Activated CD8-positive, alpha-beta T cell treated with anti-CD3 and anti-CD28 coated beads, Interleukin-2, amount 10 ng/mL, durations not matched to agents 7 days and 5 days (primary cell): Measurements from ENCODE around the gene FRMPD2. TPM values are rescaled to one million over a fixed set of nuclear protein-coding genes. Genes with fewer than 3 reads are reported as not detected.
"Not testable (repeated sequence)": the region's sequence is repeated elsewhere in the genome, so short reads cannot be mapped to it uniquely, and the experiment has no call there.

Experiments
- ATAC-seq: fragments of 150-1000 bp; cut with Tn5 transposase; one replicate; pipeline ENCODE4 v1.10.0; 2021; ENCODE audit warnings: moderate library complexity
- CTCF ChIA-PET: fragments of 350-600 bp; sonication (Branson Sonifier 250); formaldehyde crosslinking; loops from one replicate; lab custom pipeline; 2021; ENCODE audit warnings: antibody characterized with exemption; lab: Charles Lee
- POLR2A ChIA-PET: fragments of 350-600 bp; sonication (Branson Sonifier 250); formaldehyde crosslinking; loops from one replicate; lab custom pipeline; 2021; ENCODE audit warnings: antibody characterized with exemption; lab: Charles Lee
- DNase-seq: peaks from one replicate; pipeline ENCODE4 v3.0.0-alpha.2; 2020
- H3K27ac Mint-ChIP-seq: one replicate; pipeline ENCODE4 v1.8.0; 2021; ENCODE audit warnings: mild to moderate bottlenecking, mixed read lengths
- H3K27me3 Mint-ChIP-seq: one replicate; pipeline ENCODE4 v1.8.0; 2021; ENCODE audit warnings: low read depth, mixed read lengths
- H3K36me3 Mint-ChIP-seq: one replicate; pipeline ENCODE4 v1.8.0; 2021; ENCODE audit warnings: low read depth, mixed read lengths
- H3K4me1 Mint-ChIP-seq: one replicate; pipeline ENCODE4 v1.8.0; 2021; ENCODE audit warnings: low read depth, mixed read lengths
- H3K4me3 Mint-ChIP-seq: one replicate; pipeline ENCODE4 v1.8.0; 2021; ENCODE audit warnings: mild to moderate bottlenecking, mixed read lengths
- H3K9me3 Mint-ChIP-seq: one replicate; pipeline ENCODE4 v1.8.0; 2022; ENCODE audit warnings: mixed read lengths; ENCODE audit not compliant: insufficient read depth
- total RNA-seq, 2 experiments: library from RNA; stranded (reverse); gene quantifications; one replicate each; pipeline ENCODE4 v1.2.3, GENCODE V29; 2021

The FRMPD2 gene
- total RNA-seq, 2 experiments from 2014 or later = not detected

GRCh38 chr10:48287417-48288391 is 13.2 kb upstream of the FRMPD2 start:
- H3K4me1 Mint-ChIP-seq = peaks cover 32% of the 10 kb centered on the region
- CTCF ChIA-PET = interaction anchor here (1.0 to 2.0 kb wide), 2 partner anchors 14 to 18 kb away, joined by 3 to 12 read pairs; partner anchors contain the start of gene MAPK8
- DNase-seq (no peak), ATAC-seq (peak; percentile 58)
- H3K9me3 Mint-ChIP-seq = no peaks in the 10 kb centered on the region
- peaks cover 6% of the 10 kb centered on the region for H3K27me3 Mint-ChIP-seq
- no peak overlapping the region for H3K27ac Mint-ChIP-seq
- H3K4me3 Mint-ChIP-seq = no peak overlapping the region
- POLR2A ChIA-PET = interaction anchor here (0.9 kb wide), 1 partner anchor 19 kb away, joined by 3 read pairs; no protein-coding TSS in a partner anchor
- H3K36me3 Mint-ChIP-seq = no peaks in the 10 kb centered on the region

GRCh38 chr10:48286356-48286755 is 11.9 kb upstream of the FRMPD2 start:
- no peak for ATAC-seq
- Mint-ChIP-seq H3K4me1 (peaks cover 28% of the 10 kb centered on the region), H3K27ac (no peak overlapping the region), H3K36me3 (no peaks in the 10 kb centered on the region), H3K4me3 (no peak overlapping the region), H3K27me3 (peaks cover 6% of the 10 kb centered on the region), H3K9me3 (no peaks in the 10 kb centered on the region)
- no peak for DNase-seq
- POLR2A ChIA-PET = no interaction called here
- CTCF ChIA-PET = no interaction called here

GRCh38 chr10:48285710-48286109 is 11.2 kb upstream of the FRMPD2 start:
- H3K4me1 Mint-ChIP-seq = peaks cover 25% of the 10 kb centered on the region
- no peak overlapping the region for H3K4me3 Mint-ChIP-seq
- no peaks in the 10 kb centered on the region for H3K9me3 Mint-ChIP-seq
- DNase-seq (no peak), ATAC-seq (no peak)
- POLR2A ChIA-PET = no interaction called here
- H3K36me3 Mint-ChIP-seq = no peaks in the 10 kb centered on the region
- H3K27ac Mint-ChIP-seq = no peak overlapping the region
- CTCF ChIA-PET = no interaction called here
- peaks cover 6% of the 10 kb centered on the region for H3K27me3 Mint-ChIP-seq

GRCh38 chr10:48284811-48285210 is 10.3 kb upstream of the FRMPD2 start:
- ChIA-PET CTCF (no interaction called here), POLR2A (no interaction called here)
- no peaks in the 10 kb centered on the region for H3K36me3 Mint-ChIP-seq
- no peaks in the 10 kb centered on the region for H3K9me3 Mint-ChIP-seq
- no peak for DNase-seq
- no peak overlapping the region for H3K4me3 Mint-ChIP-seq
- peaks cover 6% of the 10 kb centered on the region for H3K27me3 Mint-ChIP-seq
- H3K27ac Mint-ChIP-seq = no peak overlapping the region
- H3K4me1 Mint-ChIP-seq = peaks cover 22% of the 10 kb centered on the region
- no peak for ATAC-seq

- Mint-ChIP-seq H3K27ac (no peak overlapping the region), H3K27me3 (peaks cover 6% of the 10 kb centered on the region), H3K9me3 (no peaks in the 10 kb centered on the region), H3K4me1 (peaks cover 16% of the 10 kb centered on the region), H3K4me3 (no peak overlapping the region), H3K36me3 (no peaks in the 10 kb centered on the region)
- DNase-seq (no peak), ATAC-seq (no peak)
- POLR2A ChIA-PET = no interaction called here
- CTCF ChIA-PET = no interaction called here
These were observed 9.6 kb upstream of the FRMPD2 start for GRCh38 chr10:48284002-48284546.

- ChIA-PET CTCF (no interaction called here), POLR2A (no interaction called here)
- DNase-seq (no peak), ATAC-seq (no peak)
- H3K36me3 Mint-ChIP-seq = no peaks in the 10 kb centered on the region
- H3K27me3 Mint-ChIP-seq = peaks cover 8% of the 10 kb centered on the region
- no peak overlapping the region for H3K27ac Mint-ChIP-seq
- peaks cover 8% of the 10 kb centered on the region for H3K4me1 Mint-ChIP-seq
- H3K4me3 Mint-ChIP-seq = no peak overlapping the region
- H3K9me3 Mint-ChIP-seq = no peaks in the 10 kb centered on the region
These were observed 8.3 kb upstream of the FRMPD2 start for GRCh38 chr10:48282829-48283228.

- POLR2A ChIA-PET, H3K4me3 Mint-ChIP-seq, H3K27me3 Mint-ChIP-seq, ATAC-seq, H3K27ac Mint-ChIP-seq, CTCF ChIA-PET, H3K36me3 Mint-ChIP-seq, H3K9me3 Mint-ChIP-seq, H3K4me1 Mint-ChIP-seq, DNase-seq: not testable (repeated sequence)
These were observed 7.2 kb upstream of the FRMPD2 start for GRCh38 chr10:48281697-48282096.

GRCh38 chr10:48279081-48279751 is 4.7 kb upstream of the FRMPD2 start:
- no peaks in the 10 kb centered on the region for H3K36me3 Mint-ChIP-seq
- no peaks in the 10 kb centered on the region for H3K9me3 Mint-ChIP-seq
- H3K27me3 Mint-ChIP-seq = peaks cover 2% of the 10 kb centered on the region
- no peak overlapping the region for H3K4me3 Mint-ChIP-seq
- no peak overlapping the region for H3K27ac Mint-ChIP-seq
- no peaks in the 10 kb centered on the region for H3K4me1 Mint-ChIP-seq
- ChIA-PET CTCF (interaction anchor here (1.4 kb wide), 1 partner anchor 11 kb away, joined by 4 read pairs; no protein-coding TSS in a partner anchor), POLR2A (no interaction called here)
- ATAC-seq (no peak), DNase-seq (no peak)

GRCh38 chr10:48277093-48277492 is 2.6 kb upstream of the FRMPD2 start:
- H3K4me1 Mint-ChIP-seq = no peaks in the 10 kb centered on the region
- H3K27me3 Mint-ChIP-seq = peaks cover 2% of the 10 kb centered on the region
- H3K36me3 Mint-ChIP-seq = no peaks in the 10 kb centered on the region
- POLR2A ChIA-PET = no interaction called here
- H3K4me3 Mint-ChIP-seq = no peak overlapping the region
- DNase-seq = no peak
- CTCF ChIA-PET = no interaction called here
- ATAC-seq = no peak
- H3K27ac Mint-ChIP-seq = no peak overlapping the region
- H3K9me3 Mint-ChIP-seq = no peaks in the 10 kb centered on the region

- H3K4me3 Mint-ChIP-seq = no peak overlapping the region
- CTCF ChIA-PET = no interaction called here
- no peaks in the 10 kb centered on the region for H3K4me1 Mint-ChIP-seq
- H3K9me3 Mint-ChIP-seq = no peaks in the 10 kb centered on the region
- H3K27me3 Mint-ChIP-seq = peaks cover 5% of the 10 kb centered on the region
- H3K36me3 Mint-ChIP-seq = no peaks in the 10 kb centered on the region
- no peak overlapping the region for H3K27ac Mint-ChIP-seq
- no peak for ATAC-seq
- POLR2A ChIA-PET = no interaction called here
- no peak for DNase-seq
These were observed 755 bp downstream of the FRMPD2 start for GRCh38 chr10:48273741-48274140.

- no peaks in the 10 kb centered on the region for H3K4me1 Mint-ChIP-seq
- DNase-seq (no peak), ATAC-seq (no peak)
- H3K4me3 Mint-ChIP-seq = no peak overlapping the region
- no peaks in the 10 kb centered on the region for H3K36me3 Mint-ChIP-seq
- CTCF ChIA-PET = no interaction called here
- H3K27ac Mint-ChIP-seq = no peak overlapping the region
- H3K9me3 Mint-ChIP-seq = no peaks in the 10 kb centered on the region
- H3K27me3 Mint-ChIP-seq = peaks cover 3% of the 10 kb centered on the region
- POLR2A ChIA-PET = no interaction called here
These were observed 1.8 kb downstream of the FRMPD2 start for GRCh38 chr10:48272682-48273081.
